ENCODE results near the gene PDP2.
"Not testable (repeated sequence)": the region's sequence is repeated elsewhere in the genome, so short reads cannot be mapped to it uniquely, and the experiment has no call there.

PDP2 gene

GRCh38 chr16:66862023-66862520 lies 18.2 kb upstream of the PDP2 start:
- no peak for TF ChIP-seq GATA1 (IDR thresholded peaks at IDR 0.05; ENCODE audit: low read depth, low read length)
- no peak for TF ChIP-seq POLR2A (IDR thresholded peaks at IDR 0.05; ENCODE audit: low read length)

GRCh38 chr16:66863707-66864106 lies 16.6 kb upstream of the PDP2 start:
- TF ChIP-seq POLR2A (IDR thresholded peaks at IDR 0.05; ENCODE audit: low read length) (no peak), GATA1 (IDR thresholded peaks at IDR 0.05; ENCODE audit: low read depth, low read length) (no peak)
- DNase-seq: no peak

More at GRCh38 chr16:66862023-66862520, 18.2 kb upstream of the PDP2 start:
- no peak for DNase-seq

GRCh38 chr16:66869424-66869823 lies 10.9 kb upstream of the PDP2 start:
- no peak for TF ChIP-seq POLR2A (IDR thresholded peaks at IDR 0.05; ENCODE audit: low read length)
- TF ChIP-seq GATA1 (IDR thresholded peaks at IDR 0.05; ENCODE audit: low read depth, low read length): no peak
- DNase-seq: no peak

GRCh38 chr16:66871363-66871762 lies 9.0 kb upstream of the PDP2 start:
- DNase-seq: not testable (repeated sequence)

DNA sequence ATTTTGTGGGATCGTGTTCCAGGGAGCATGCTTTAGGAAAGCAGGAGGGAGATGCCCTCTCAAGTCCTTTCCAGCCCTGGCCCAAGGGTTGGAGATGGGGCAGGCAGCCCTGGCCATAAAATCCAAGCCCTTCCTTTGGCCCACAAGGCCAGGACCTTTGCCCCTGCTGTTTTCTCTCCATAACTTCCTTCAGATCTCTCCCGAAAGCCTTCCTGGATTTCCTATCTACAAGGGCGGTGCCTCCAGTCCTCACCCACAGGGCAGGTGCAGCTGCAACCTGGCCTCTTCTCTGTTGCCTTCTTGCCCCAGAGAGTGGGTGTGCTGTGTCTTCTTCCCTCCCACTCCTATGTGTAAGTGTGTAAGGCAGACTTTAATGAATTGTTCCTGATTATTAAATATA lies 8.5 kb upstream of the PDP2 start:
- TF ChIP-seq POLR2A (IDR thresholded peaks at IDR 0.05; ENCODE audit: low read length) (no peak), GATA1 (IDR thresholded peaks at IDR 0.05; ENCODE audit: low read depth, low read length) (no peak)
- DNase-seq: no peak

DNA sequence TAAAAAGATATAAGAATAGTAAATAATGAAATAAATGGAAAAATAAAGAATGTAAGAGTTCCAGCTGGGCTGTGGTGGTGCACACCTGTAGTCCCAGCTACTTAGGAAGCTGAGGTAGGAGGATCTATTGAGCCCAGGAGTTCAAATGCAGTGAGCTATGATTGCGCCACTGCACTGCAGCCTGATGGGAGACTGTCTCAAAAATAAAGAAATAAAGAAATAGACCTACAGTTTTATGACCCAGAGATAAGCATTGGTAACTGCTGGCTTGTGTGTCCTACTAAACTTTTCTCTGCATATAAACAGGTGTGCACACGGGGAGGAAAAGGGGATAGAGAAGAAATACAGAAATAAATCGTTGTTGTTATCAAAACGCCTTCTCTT lies 7.8 kb upstream of the PDP2 start:
- no peak for DNase-seq
- TF ChIP-seq GATA1 (IDR thresholded peaks at IDR 0.05; ENCODE audit: low read depth, low read length) (no peak), POLR2A (IDR thresholded peaks at IDR 0.05; ENCODE audit: low read length) (no peak)

DNA sequence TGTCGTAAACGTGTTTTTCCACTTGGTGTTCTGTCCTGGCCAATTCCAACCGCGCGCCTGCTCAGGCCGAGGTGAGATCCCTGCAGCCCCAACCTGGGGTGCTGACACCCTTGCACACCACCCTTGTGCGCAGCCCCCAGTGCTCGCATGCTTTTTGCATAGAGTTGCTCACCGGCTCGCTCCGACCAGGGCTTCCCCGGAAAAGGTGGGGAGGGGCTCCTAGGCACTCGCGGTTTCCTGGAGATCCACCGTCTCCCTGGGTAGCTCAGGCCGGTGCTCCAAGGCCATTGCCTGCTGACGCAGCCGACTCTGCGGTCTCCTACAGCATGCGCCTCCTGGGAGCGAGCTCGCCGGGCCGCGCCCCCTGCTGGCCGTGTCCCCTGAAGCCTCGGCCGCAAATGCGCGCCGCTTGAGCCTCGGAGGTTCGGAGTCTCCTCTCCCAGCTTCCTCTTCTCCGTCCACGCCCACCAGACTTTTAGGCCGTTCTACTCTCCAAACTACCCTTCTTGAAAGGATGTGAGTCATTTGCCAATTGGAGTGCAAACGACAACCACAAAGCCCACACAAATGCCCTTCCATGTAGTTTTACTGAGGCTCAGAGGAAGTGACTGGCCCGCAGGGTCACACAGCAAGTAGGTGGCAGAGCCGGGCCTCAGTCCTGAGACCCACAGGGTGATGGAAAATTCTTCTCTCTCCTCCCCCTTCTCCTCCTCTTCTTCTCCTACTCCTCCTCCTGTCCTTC lies 7.2 kb upstream of the PDP2 start:
- no peak for TF ChIP-seq POLR2A (IDR thresholded peaks at IDR 0.05; ENCODE audit: low read length)
- no peak for TF ChIP-seq GATA1 (IDR thresholded peaks at IDR 0.05; ENCODE audit: low read depth, low read length)

DNA sequence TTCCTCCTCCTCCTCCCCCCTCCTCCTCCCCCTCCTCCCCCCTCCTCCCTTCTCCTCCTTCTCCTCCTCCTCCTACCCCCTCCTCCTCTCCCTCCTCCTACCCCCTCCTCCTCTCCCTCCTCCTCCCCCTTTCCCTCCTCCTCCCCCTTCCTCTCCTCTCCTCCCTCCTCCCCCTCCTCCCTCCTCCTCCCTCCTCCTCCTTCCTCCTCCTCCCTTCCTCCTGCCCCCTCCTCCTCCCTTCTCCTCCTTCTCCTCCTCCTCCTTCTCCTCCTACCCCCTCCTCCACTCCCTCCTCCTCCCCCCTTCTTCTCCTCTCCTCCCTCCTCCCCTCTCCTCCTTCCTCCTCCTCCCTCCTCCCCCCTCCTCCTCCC lies 6.6 kb upstream of the PDP2 start:
- TF ChIP-seq POLR2A (IDR thresholded peaks at IDR 0.05; ENCODE audit: low read length) (no peak), GATA1 (IDR thresholded peaks at IDR 0.05; ENCODE audit: low read depth, low read length) (no peak)
- DNase-seq: no peak

More for the DNA sequence above, 7.2 kb upstream of the PDP2 start:
- DNase-seq: peak; percentile 85 to 90

DNA sequence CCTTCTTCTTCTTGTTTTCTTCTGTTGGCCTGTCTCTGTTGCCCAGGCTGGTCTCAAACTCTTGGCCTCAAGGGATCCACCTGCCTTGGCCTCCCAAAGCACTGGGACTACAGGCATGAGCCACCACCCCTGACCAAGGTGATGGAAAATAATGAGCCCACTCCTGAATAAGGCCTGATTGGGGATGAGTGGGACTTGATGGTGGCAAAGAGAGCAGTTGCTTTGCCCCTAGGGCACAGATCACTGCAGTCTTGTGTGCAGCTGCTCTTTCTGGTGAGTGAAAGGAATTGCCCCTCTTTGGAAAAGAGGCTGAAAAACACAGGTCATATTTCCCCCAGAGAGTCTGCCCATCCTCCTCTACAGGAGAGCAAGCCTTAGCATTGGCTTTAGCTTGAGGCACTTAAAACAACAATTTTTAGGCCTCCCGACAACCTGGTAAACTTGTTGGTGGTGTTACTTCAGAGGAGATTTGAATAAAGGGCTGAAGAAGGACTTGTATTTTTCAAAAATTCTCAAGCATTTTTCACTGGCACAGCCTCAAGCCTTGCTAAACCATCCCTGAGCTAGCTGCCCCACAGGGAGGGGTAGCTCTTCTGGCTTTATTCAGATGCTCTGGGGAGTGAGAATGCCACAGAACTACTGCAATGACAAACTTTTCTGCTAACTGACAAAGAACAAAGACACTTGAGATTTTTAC lies 6.1 kb upstream of the PDP2 start:
- TF ChIP-seq GATA1 (IDR thresholded peaks at IDR 0.05; ENCODE audit: low read depth, low read length) (no peak), POLR2A (IDR thresholded peaks at IDR 0.05; ENCODE audit: low read length) (no peak)
- DNase-seq: no peak

DNA sequence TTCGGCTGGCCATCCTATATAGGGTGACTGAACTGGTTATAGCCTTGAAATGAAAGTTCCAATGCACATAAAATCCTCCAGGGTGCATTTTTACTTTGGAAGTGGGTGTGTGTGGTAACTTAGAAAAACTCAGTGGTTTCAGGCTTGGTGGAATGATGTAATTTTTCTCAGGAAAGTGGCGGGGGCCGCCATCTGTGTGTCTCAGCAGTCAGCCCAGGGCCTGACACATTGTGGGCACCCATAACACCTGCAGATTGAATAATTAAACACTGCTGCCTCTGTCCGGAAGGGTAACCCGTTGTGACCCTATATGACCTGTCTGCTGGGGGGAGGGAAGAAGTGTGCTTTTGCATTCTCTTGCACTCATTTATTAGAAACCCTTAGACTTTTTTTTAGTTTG lies 2.2 kb upstream of the PDP2 start:
- DNase-seq: no peak
- TF ChIP-seq GATA1 (IDR thresholded peaks at IDR 0.05; ENCODE audit: low read depth, low read length): no peak
- TF ChIP-seq POLR2A (IDR thresholded peaks at IDR 0.05; ENCODE audit: low read length): no peak

DNA sequence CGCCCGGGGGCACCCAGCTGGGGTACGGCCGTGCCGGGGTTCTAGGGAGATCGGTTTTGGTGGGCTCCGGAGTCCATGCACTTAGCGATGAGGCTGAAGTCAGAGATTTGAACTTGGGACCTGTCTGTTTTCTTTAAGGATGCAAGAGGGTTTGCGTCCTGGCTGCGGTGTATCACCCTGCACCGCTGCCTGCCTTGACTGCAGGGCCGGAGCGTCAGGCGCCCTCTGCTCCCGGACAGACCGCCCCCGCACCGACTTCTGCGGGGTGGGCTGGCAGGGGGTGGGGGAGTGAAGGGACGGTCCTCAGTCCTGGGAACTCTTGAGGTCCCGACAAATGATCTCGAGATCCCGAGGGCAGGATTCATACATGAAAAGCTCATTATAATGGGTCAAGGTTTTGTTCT lies 701 bp downstream of the PDP2 start:
- TF ChIP-seq GATA1 (IDR thresholded peaks at IDR 0.05; ENCODE audit: low read depth, low read length) (no peak), POLR2A (IDR thresholded peaks at IDR 0.05; ENCODE audit: low read length) (no peak)
- no peak for DNase-seq

- TF ChIP-seq POLR2A (IDR thresholded peaks at IDR 0.05; ENCODE audit: low read length): no peak
- TF ChIP-seq GATA1 (IDR thresholded peaks at IDR 0.05; ENCODE audit: low read depth, low read length): no peak
- DNase-seq: no peak
These were observed 1.2 kb downstream of the PDP2 start for GRCh38 chr16:66881560-66881959.

DNA sequence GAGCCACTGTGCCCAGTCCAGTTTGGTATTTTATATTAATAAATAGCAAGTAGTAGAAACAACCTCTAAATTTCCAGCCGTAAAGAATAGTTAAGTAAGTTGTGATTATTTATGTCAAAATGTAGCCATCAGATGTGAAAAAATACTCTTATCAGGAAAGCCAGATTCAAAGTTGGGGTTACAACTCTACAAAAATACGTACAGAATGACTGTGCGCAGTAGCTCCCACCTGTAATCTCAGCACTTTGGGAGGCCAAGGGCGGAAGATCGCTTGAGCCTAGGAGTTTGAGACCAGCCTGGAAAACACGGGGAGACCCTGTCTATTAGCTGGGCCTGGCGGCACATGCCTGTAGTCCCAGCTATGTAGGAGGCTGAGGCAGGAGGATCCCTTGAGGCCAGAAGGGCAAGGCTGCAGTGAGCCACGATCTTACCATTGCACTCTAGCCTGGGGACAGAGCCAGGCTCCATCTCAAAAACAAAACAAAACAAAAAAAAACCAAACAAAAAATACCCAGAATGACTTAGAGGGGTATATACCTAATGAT lies 1.7 kb downstream of the PDP2 start:
- no peak for DNase-seq
- TF ChIP-seq GATA1 (IDR thresholded peaks at IDR 0.05; ENCODE audit: low read depth, low read length) (no peak), POLR2A (IDR thresholded peaks at IDR 0.05; ENCODE audit: low read length) (no peak)

DNA sequence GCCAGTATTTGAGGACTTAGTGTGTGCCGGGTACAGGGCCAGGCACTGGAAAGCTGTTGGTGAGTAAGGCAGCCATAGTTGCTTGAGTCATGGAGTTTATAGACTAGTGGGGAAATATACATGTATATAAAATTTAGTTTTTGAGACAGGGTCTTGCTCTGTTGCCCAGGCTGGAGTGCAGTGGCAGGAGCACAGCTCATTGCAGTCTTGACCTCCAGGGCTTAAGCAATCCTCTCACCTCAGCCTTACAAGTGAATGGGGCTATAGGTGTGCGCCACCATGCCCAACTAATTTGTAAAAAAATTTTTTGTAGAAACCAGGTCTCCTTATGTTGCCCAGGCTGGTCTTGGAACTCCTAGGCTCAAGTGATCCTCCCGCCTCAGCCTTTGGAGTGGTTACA lies 2.4 kb downstream of the PDP2 start:
- no peak for TF ChIP-seq POLR2A (IDR thresholded peaks at IDR 0.05; ENCODE audit: low read length)
- TF ChIP-seq GATA1 (IDR thresholded peaks at IDR 0.05; ENCODE audit: low read depth, low read length): no peak
- no peak for DNase-seq

- TF ChIP-seq POLR2A (IDR thresholded peaks at IDR 0.05; ENCODE audit: low read length) (no peak), GATA1 (IDR thresholded peaks at IDR 0.05; ENCODE audit: low read depth, low read length) (no peak)
These were observed 5.2 kb downstream of the PDP2 start for GRCh38 chr16:66885491-66885890.

More at GRCh38 chr16:66885491-66885890, 5.2 kb downstream of the PDP2 start:
- DNase-seq: no peak
